Measurements from ENCODE around the gene PDE1C.
A peak's percentile ranks its signal among the peaks of the same experiment; 100 is the strongest.
"Not testable (repeated sequence)": the region's sequence is repeated elsewhere in the genome, so short reads cannot be mapped to it uniquely, and the experiment has no call there.

PDE1C gene

DNA sequence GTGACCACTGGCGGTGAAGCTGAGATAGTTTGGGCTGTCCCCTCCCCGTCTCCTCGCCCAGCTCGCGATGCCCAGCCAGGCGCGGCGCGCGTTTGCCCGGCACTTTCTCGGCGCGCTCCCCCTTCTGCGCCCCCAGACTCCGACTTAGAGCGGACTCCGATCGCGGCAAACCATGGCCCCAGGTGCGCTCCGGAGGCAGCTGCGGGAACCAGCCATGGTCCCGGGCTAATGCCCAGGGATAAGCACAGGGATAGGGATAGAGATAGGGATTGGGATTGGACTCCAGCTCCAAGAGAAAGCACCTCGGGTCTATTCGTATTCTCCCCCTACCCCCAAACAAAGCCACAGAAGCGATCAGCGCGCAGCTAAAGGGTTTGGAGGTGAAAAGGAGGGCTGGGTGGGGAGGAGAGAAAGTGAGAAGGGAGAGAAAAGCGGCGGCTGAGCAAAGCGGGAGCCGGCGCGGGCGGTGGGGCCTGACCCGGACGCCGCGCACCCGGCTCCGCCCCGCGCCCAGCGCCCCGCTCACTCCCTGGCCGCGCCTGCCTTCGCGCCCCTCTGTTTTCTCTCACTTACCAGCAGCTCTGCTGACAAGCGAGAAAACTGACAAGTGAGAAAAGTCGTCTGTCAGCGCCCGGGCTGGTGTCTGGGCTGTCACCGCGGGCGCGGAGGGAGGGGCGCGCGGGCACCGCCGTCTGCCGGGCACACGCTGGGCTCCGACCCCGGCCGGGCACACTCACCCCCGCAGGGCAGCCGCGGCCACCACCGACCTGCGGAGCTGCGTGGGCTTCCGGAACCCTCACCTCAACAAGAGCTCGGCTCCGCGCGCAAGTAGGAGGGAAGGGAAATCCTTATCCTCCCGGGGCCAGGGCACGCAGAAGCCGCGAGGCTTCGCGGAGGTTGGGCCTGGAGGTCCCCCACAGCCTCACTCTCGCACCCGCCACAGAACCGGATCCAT lies at the start of gene PDE1C:
Gene PDE1C, minus strand, starts transcription at position 2 of the 955 bp plus-strand sequence.
- DNase-seq (ENCODE audit: low spot score): no peak

- DNase-seq (ENCODE audit: low spot score): no peak
Measured at GRCh38 chr7:32119790-32120196, 49.6 kb upstream of the PDE1C start.

- DNase-seq (ENCODE audit: low spot score): no peak
Measured at GRCh38 chr7:32117837-32118236, 47.6 kb upstream of the PDE1C start.

GRCh38 chr7:32116436-32116835 lies 46.2 kb upstream of the PDE1C start:
- DNase-seq (ENCODE audit: low spot score): peak; percentile 7

- no peak for DNase-seq (ENCODE audit: low spot score)
Measured at GRCh38 chr7:32115831-32116230, 45.6 kb upstream of the PDE1C start.

DNA sequence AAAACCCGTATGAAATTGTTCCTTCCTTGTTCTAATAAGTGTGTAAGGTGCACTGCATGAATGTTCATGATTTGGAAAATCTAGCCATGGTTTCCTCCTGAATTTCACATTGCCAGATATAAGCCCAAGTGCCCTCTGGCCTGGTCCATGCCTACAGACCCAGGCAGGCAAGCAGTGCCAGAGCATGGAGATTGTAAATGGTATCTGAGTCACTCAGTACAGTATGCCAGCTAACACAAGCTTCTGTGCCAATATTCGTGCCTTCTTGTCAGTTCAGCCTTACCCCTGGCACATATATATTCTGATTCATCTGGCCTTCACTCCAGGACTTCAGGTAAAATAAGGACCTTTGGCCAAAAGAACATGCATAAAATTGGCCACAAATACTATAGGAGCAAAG lies 38.4 kb upstream of the PDE1C start:
- DNase-seq (ENCODE audit: low spot score): no peak

DNA sequence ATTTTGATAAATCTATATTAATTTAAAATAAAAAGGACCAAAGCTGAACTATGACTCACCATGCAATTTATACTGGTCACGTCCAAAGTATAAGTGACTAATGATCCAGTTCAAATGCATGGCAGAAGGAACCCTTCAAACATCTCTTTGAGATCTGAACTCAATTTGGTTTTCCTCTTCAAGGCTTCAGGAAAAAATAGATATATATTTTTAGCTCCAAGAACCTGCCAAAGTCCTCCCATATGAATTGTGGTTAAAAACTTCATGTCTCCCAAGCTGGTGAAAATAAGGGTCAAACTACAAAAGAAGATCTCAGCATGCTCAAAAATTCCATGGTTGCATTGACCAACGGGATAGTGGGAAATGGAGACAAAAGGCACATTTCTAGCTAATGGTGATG lies 34.6 kb upstream of the PDE1C start:
- no peak for DNase-seq (ENCODE audit: low spot score)

DNA sequence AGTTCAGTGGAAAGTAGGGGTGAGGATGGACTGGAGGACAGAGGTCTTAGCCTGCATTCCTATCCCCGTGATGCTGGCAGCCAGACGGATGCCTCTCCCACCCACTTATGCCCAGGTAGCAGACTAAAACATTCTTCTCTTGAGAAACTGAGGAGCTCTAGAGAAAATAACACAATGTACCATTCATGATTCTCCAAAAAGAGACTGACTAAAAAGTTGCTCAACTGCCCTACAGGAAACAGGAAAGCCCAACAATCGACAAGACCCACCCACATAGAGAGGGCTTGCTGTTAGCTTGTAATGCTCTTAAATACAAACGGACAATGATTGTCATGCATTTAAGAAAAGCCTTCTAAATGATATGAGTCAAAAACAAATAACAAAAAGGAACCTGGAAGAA lies 33.2 kb upstream of the PDE1C start:
- DNase-seq (ENCODE audit: low spot score): no peak

- no peak for DNase-seq (ENCODE audit: low spot score)
Measured at GRCh38 chr7:32102432-32102873, 32.2 kb upstream of the PDE1C start.

GRCh38 chr7:32100407-32100907 lies 30.2 kb upstream of the PDE1C start:
- DNase-seq (ENCODE audit: low spot score): no peak

- no peak for DNase-seq (ENCODE audit: low spot score)
Measured at GRCh38 chr7:32094516-32094915, 24.3 kb upstream of the PDE1C start.

- no peak for DNase-seq (ENCODE audit: low spot score)
Measured at GRCh38 chr7:32093415-32094408, 23.5 kb upstream of the PDE1C start.

- DNase-seq (ENCODE audit: low spot score): no peak
Measured at GRCh38 chr7:32092346-32092745, 22.1 kb upstream of the PDE1C start.

DNA sequence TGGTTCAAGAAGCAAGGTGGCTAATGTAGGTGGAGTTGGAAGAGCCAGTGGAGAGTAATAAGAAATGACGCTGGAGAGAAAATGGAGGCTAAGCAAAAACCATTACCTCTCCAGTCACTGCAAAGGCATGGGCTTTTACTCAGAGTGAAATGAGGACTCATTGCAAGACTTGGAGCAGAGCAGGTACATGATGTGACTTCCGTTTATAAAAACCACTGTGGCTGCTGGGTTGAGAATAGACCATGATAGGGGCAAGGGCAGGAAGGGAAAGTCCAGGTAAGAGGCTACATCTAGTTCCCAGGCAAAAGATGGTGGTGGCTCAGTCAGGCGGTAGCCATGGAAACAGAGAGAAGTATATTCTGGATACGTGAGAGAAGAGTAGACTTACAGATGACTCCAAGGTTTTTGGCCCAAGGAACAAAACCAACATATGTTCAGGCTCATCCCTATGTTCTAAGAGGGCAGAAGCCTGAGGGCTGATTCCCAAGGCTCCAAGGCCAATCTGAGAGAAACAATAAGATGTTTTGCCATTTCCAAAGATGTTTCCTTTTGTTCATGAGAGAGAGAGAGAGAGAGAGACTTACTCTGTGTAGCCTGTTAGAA lies 21.5 kb upstream of the PDE1C start:
- DNase-seq (ENCODE audit: low spot score): no peak

DNA sequence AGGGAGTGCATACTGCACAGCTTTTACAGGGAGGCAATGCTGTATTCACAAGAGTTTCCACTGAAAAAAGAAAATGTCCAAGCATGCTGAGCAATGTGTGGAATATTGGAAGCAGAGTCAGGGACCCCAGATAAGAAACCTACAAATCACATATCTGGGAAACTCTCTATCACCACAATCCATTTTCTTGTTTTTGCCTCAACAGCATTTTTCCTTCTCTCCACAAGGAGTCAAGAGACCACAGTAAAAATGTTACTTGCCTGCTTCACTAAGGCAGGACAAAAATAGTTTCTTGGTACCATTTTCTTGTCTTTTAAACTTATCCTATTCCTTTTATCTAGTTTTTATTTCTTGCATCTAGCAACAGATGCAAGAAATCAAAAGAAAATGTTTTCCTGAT lies 19.5 kb upstream of the PDE1C start:
- DNase-seq (ENCODE audit: low spot score): no peak

GRCh38 chr7:32089256-32089655 lies 19.0 kb upstream of the PDE1C start:
- no peak for DNase-seq (ENCODE audit: low spot score)

DNA sequence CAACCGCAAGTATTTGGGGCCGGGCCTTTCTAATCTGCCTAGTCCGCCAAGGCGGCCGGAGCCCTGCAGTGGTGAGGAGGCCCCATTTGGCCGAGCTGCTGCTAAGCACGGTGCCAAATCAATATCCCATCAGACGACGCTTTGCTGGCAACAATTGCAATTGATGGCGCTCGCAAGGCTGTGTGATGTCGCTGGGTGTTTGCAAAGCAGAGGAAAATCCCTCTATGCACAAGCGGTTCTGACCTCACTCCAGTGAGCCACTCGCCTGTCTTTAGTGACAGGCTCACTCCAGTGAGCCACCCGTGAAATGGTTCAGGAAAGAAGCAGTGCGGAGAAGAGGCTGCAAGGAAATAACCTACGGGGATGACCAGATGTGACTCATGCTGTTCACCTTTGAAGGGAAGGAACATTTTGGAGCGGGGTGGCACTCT lies 18.3 kb upstream of the PDE1C start:
- no peak for DNase-seq (ENCODE audit: low spot score)

- no peak for DNase-seq (ENCODE audit: low spot score)
Measured at GRCh38 chr7:32079510-32079909, 9.3 kb upstream of the PDE1C start.

- no peak for DNase-seq (ENCODE audit: low spot score)
Measured at GRCh38 chr7:32078824-32079223, 8.6 kb upstream of the PDE1C start.

GRCh38 chr7:32077806-32078205 lies 7.6 kb upstream of the PDE1C start:
- DNase-seq (ENCODE audit: low spot score): no peak

- DNase-seq (ENCODE audit: low spot score): not testable (repeated sequence)
Measured at GRCh38 chr7:32076802-32077201, 6.6 kb upstream of the PDE1C start.

- DNase-seq (ENCODE audit: low spot score): peak; percentile 67
Measured at GRCh38 chr7:32075612-32076011, 5.4 kb upstream of the PDE1C start.
